ENCODE measurements around the gene PIGV. TPM values are rescaled to one million over a fixed set of nuclear protein-coding genes. Genes with fewer than 3 reads are reported as not detected.

PIGV gene
- polyA plus RNA-seq, 2 donors = 5.1 to 7.1 TPM

GRCh38 chr1:26811708-26812107 is 24.0 kb downstream of the PIGV start:
- Histone ChIP-seq H3K4me1 (ENCODE audit: control insufficient read depth in 2 of 2, insufficient read depth in 2 of 2, low read length in 1 of 2) (no peaks in the 10 kb centered on the region), H3K4me3 (ENCODE audit: low read depth in 1 of 2, low read length in 2 of 2) (no peak overlapping the region), H3K27ac (ENCODE audit: low read depth in 2 of 2, low read length in 1 of 2) (no peak overlapping the region), H3K27me3 (ENCODE audit: control insufficient read depth in 1 of 2, insufficient read depth in 2 of 2, low read length in 2 of 2) (no peaks in the 10 kb centered on the region), H3K9me3 (ENCODE audit: control insufficient read depth in 2 of 2, insufficient read depth in 1 of 2, low read depth in 1 of 2, low read length in 1 of 2) (no peaks in the 10 kb centered on the region), H3K36me3 (ENCODE audit: control insufficient read depth in 2 of 2, insufficient read depth in 2 of 2, low read length in 1 of 2) (no peaks in the 10 kb centered on the region)

GRCh38 chr1:26814377-26814776 is 26.6 kb downstream of the PIGV start:
- WGBS, 2 donors = 91 to 92% methylated on average over 2 of the region's 2 CpGs
- no peaks in the 10 kb centered on the region for H3K4me1 ChIP-seq (ENCODE audit: control insufficient read depth in 2 of 2, insufficient read depth in 2 of 2, low read length in 1 of 2)
- no peak overlapping the region for H3K4me3 ChIP-seq (ENCODE audit: low read depth in 1 of 2, low read length in 2 of 2)
- H3K36me3 ChIP-seq (ENCODE audit: control insufficient read depth in 2 of 2, insufficient read depth in 2 of 2, low read length in 1 of 2) = no peaks in the 10 kb centered on the region
- no peaks in the 10 kb centered on the region for H3K9me3 ChIP-seq (ENCODE audit: control insufficient read depth in 2 of 2, insufficient read depth in 1 of 2, low read depth in 1 of 2, low read length in 1 of 2)
- H3K27me3 ChIP-seq (ENCODE audit: control insufficient read depth in 1 of 2, insufficient read depth in 2 of 2, low read length in 2 of 2) = no peaks in the 10 kb centered on the region
- H3K27ac ChIP-seq (ENCODE audit: low read depth in 2 of 2, low read length in 1 of 2) = no peak overlapping the region

GRCh38 chr1:26814893-26815292 is 27.1 kb downstream of the PIGV start:
- no peaks in the 10 kb centered on the region for H3K4me1 ChIP-seq (ENCODE audit: control insufficient read depth in 2 of 2, insufficient read depth in 2 of 2, low read length in 1 of 2)
- no peaks in the 10 kb centered on the region for H3K9me3 ChIP-seq (ENCODE audit: control insufficient read depth in 2 of 2, insufficient read depth in 1 of 2, low read depth in 1 of 2, low read length in 1 of 2)
- H3K4me3 ChIP-seq (ENCODE audit: low read depth in 1 of 2, low read length in 2 of 2) = no peak overlapping the region
- no peaks in the 10 kb centered on the region for H3K36me3 ChIP-seq (ENCODE audit: control insufficient read depth in 2 of 2, insufficient read depth in 2 of 2, low read length in 1 of 2)
- no peak overlapping the region for H3K27ac ChIP-seq (ENCODE audit: low read depth in 2 of 2, low read length in 1 of 2)
- WGBS, 2 donors = 82 to 91% methylated on average over 3 of the region's 3 CpGs
- H3K27me3 ChIP-seq (ENCODE audit: control insufficient read depth in 1 of 2, insufficient read depth in 2 of 2, low read length in 2 of 2) = no peaks in the 10 kb centered on the region

- H3K36me3 ChIP-seq (ENCODE audit: control insufficient read depth in 2 of 2, insufficient read depth in 2 of 2, low read length in 1 of 2) = no peaks in the 10 kb centered on the region
- no peaks in the 10 kb centered on the region for H3K27me3 ChIP-seq (ENCODE audit: control insufficient read depth in 1 of 2, insufficient read depth in 2 of 2, low read length in 2 of 2)
- H3K27ac ChIP-seq (ENCODE audit: low read depth in 2 of 2, low read length in 1 of 2) = no peak overlapping the region
- 60% methylated on average over 4 of the region's 4 CpGs for WGBS, 2 donors
- no peaks in the 10 kb centered on the region for H3K9me3 ChIP-seq (ENCODE audit: control insufficient read depth in 2 of 2, insufficient read depth in 1 of 2, low read depth in 1 of 2, low read length in 1 of 2)
- H3K4me3 ChIP-seq (ENCODE audit: low read depth in 1 of 2, low read length in 2 of 2) = no peak overlapping the region
- H3K4me1 ChIP-seq (ENCODE audit: control insufficient read depth in 2 of 2, insufficient read depth in 2 of 2, low read length in 1 of 2) = no peaks in the 10 kb centered on the region
Observed at GRCh38 chr1:26820784-26821269, 33.1 kb downstream of the PIGV start.

DNA sequence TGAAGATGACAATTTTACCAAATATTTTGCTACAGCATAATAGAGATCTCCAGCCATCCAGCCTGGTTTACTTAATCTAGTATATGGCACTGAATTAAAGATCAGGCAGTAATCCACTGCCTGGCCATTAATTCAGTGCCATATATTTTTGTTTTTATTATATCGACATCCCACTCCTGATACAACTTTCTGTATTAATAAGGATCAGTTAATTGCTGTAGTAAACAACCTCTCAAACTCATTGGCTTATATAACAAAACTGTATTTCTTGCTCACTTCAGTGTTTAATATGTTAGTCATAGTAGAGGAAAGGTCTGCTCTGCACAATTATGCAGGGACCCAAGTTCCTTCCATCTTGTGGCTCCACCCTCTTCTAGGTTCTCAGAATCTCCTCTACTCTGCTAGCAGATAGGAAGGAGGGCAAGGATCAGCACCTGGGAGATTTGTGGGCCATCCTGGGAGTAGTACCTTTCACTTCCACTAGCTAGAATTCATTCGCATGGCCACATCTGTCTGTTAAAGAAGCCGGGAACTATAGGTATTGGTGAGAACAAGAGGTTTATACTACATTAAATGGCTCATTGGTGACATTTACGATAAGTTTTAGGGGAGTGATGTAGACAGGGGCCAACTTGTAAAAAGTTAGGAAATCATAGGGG is 35.1 kb downstream of the PIGV start:
- H3K27ac ChIP-seq (ENCODE audit: low read depth in 2 of 2, low read length in 1 of 2) = no peak overlapping the region
- 94 to 96% methylated on average over 4 of the region's 4 CpGs for WGBS, 2 donors
- H3K36me3 ChIP-seq (ENCODE audit: control insufficient read depth in 2 of 2, insufficient read depth in 2 of 2, low read length in 1 of 2) = no peaks in the 10 kb centered on the region
- H3K4me3 ChIP-seq (ENCODE audit: low read depth in 1 of 2, low read length in 2 of 2) = no peak overlapping the region
- no peaks in the 10 kb centered on the region for H3K27me3 ChIP-seq (ENCODE audit: control insufficient read depth in 1 of 2, insufficient read depth in 2 of 2, low read length in 2 of 2)
- H3K9me3 ChIP-seq (ENCODE audit: control insufficient read depth in 2 of 2, insufficient read depth in 1 of 2, low read depth in 1 of 2, low read length in 1 of 2) = no peaks in the 10 kb centered on the region
- peaks cover 0 to 9% of the 10 kb centered on the region in 2 donors for H3K4me1 ChIP-seq (ENCODE audit: control insufficient read depth in 2 of 2, insufficient read depth in 2 of 2, low read length in 1 of 2)

DNA sequence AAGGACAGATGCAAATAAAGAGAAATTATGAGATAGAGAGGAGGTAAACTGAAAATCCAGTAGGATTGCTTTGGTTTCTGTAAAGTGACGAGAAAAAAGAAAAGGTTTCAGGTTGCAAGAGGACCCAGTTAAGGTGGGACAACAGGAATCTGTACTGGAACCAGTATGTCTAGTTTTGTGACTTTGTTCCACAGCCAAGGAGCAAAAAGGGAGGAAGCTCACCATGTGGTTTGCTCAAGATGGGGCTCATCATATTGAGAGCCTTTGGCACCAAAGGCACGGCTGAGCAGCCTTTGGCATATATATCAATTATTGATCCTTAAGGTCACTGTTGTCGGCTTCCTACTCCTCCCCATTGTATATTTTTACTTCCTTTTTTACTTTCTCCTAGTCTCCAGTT is 37.0 kb downstream of the PIGV start:
- Histone ChIP-seq H3K4me1 (ENCODE audit: control insufficient read depth in 2 of 2, insufficient read depth in 2 of 2, low read length in 1 of 2) (peaks cover 0 to 18% of the 10 kb centered on the region in 2 donors), H3K27ac (ENCODE audit: low read depth in 2 of 2, low read length in 1 of 2) (peak overlapping the region; percentile 77 to 95), H3K27me3 (ENCODE audit: control insufficient read depth in 1 of 2, insufficient read depth in 2 of 2, low read length in 2 of 2) (no peaks in the 10 kb centered on the region), H3K4me3 (ENCODE audit: low read depth in 1 of 2, low read length in 2 of 2) (no peak overlapping the region), H3K9me3 (ENCODE audit: control insufficient read depth in 2 of 2, insufficient read depth in 1 of 2, low read depth in 1 of 2, low read length in 1 of 2) (no peaks in the 10 kb centered on the region), H3K36me3 (ENCODE audit: control insufficient read depth in 2 of 2, insufficient read depth in 2 of 2, low read length in 1 of 2) (no peaks in the 10 kb centered on the region)
- 58 to 59% methylated on average over 3 of the region's 3 CpGs for WGBS, 2 donors

GRCh38 chr1:26826261-26827105 is 38.7 kb downstream of the PIGV start, which contains the start of gene ZDHHC18:
ZDHHC18 (plus strand) TSS chr1:26826688; CDS start chr1:26826805, 117 bp downstream.
- WGBS, 2 donors = 1% methylated on average over 54 to 107 of the region's 107 CpGs
- Histone ChIP-seq H3K9me3 (ENCODE audit: control insufficient read depth in 2 of 2, insufficient read depth in 1 of 2, low read depth in 1 of 2, low read length in 1 of 2) (no peaks in the 10 kb centered on the region), H3K4me1 (ENCODE audit: control insufficient read depth in 2 of 2, insufficient read depth in 2 of 2, low read length in 1 of 2) (peaks cover 0 to 19% of the 10 kb centered on the region in 2 donors), H3K27me3 (ENCODE audit: control insufficient read depth in 1 of 2, insufficient read depth in 2 of 2, low read length in 2 of 2) (no peaks in the 10 kb centered on the region), H3K27ac (ENCODE audit: low read depth in 2 of 2, low read length in 1 of 2) (peak within 1 kb of the TSS; percentile 77 to 95), H3K36me3 (ENCODE audit: control insufficient read depth in 2 of 2, insufficient read depth in 2 of 2, low read length in 1 of 2) (peaks cover 0 to under 1% of the 10 kb centered on the region in 2 donors), H3K4me3 (ENCODE audit: low read depth in 1 of 2, low read length in 2 of 2) (peak within 1 kb of the TSS; percentile 70 to 89)

- Histone ChIP-seq H3K9me3 (ENCODE audit: control insufficient read depth in 2 of 2, insufficient read depth in 1 of 2, low read depth in 1 of 2, low read length in 1 of 2) (no peaks in the 10 kb centered on the region), H3K27me3 (ENCODE audit: control insufficient read depth in 1 of 2, insufficient read depth in 2 of 2, low read length in 2 of 2) (no peaks in the 10 kb centered on the region), H3K4me3 (ENCODE audit: low read depth in 1 of 2, low read length in 2 of 2) (peak overlapping the region; percentile 70 to 89), H3K36me3 (ENCODE audit: control insufficient read depth in 2 of 2, insufficient read depth in 2 of 2, low read length in 1 of 2) (peaks cover 0 to 7% of the 10 kb centered on the region in 2 donors), H3K4me1 (ENCODE audit: control insufficient read depth in 2 of 2, insufficient read depth in 2 of 2, low read length in 1 of 2) (peaks cover 0 to 23% of the 10 kb centered on the region in 2 donors), H3K27ac (ENCODE audit: low read depth in 2 of 2, low read length in 1 of 2) (peak overlapping the region; percentile 69 to 77)
- WGBS, 2 donors = 2% methylated on average over 14 to 17 of the region's 17 CpGs
Observed at GRCh38 chr1:26827106-26827604, 39.4 kb downstream of the PIGV start.

DNA sequence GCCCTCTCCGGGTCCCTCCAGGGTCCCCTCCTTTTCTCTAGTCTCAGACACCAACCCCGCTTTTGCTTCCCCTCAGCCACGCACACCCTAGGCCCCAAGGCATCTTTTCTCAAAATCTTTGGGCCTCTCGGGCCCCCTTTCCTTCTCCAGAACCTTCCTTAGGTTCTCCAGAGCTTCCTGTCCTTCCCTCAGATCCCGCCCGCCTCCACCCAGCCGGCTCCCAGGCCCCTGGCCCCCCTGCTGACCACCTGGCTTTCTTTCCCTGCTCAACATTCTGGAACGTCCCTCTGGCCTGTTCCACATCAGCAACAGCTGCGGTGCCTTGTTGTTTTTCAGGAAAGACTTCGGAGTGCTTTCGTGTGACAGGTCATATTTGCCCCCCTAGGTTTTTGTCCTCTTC is 39.9 kb downstream of the PIGV start:
- H3K9me3 ChIP-seq (ENCODE audit: control insufficient read depth in 2 of 2, insufficient read depth in 1 of 2, low read depth in 1 of 2, low read length in 1 of 2) = no peaks in the 10 kb centered on the region
- H3K27ac ChIP-seq (ENCODE audit: low read depth in 2 of 2, low read length in 1 of 2) = peak overlapping the region in 1 of 2 donors; percentile 4
- peaks cover 3 to 12% of the 10 kb centered on the region in 2 donors for H3K36me3 ChIP-seq (ENCODE audit: control insufficient read depth in 2 of 2, insufficient read depth in 2 of 2, low read length in 1 of 2)
- peaks cover 0 to 23% of the 10 kb centered on the region in 2 donors for H3K4me1 ChIP-seq (ENCODE audit: control insufficient read depth in 2 of 2, insufficient read depth in 2 of 2, low read length in 1 of 2)
- WGBS, 2 donors = 18 to 32% methylated on average over 11 of the region's 11 CpGs
- H3K27me3 ChIP-seq (ENCODE audit: control insufficient read depth in 1 of 2, insufficient read depth in 2 of 2, low read length in 2 of 2) = no peaks in the 10 kb centered on the region
- H3K4me3 ChIP-seq (ENCODE audit: low read depth in 1 of 2, low read length in 2 of 2) = peak overlapping the region; percentile 70 to 89

Measured in esophagus (tissue), 2 donors.